K562 (cell line): Measurements from ENCODE around the gene MIB2. TPM values are rescaled to one million over a fixed set of nuclear protein-coding genes. Genes with fewer than 3 reads are reported as not detected.

ENCODE experiments used
- BCL6 ChIP-seq: fragments of 250-450 bp; sonication (Bioruptor Pico); IDR thresholded peaks from 2 replicates; pipeline ENCODE4 v1.4.0; 2020
- TEAD2 ChIP-seq: fragments of 450-650 bp; IDR thresholded peaks from 2 replicates; pipeline ENCODE4 v1.6.1; 2016; ENCODE audit warnings: missing genetic modification characterization, control low read depth, missing compliant biosample characterization
- TEAD4 ChIP-seq, 2 experiments: sonication (generic) in 1 of 2; formaldehyde crosslinking in 1 of 2; IDR thresholded peaks; 2 replicates each; pipeline versions ENCODE4 v1.6.1 to v1.8.0; 2012 to 2022; ENCODE audit warnings: borderline replicate concordance in 1 of 2, inconsistent platforms in 1 of 2, low read length in 1 of 2, mild to moderate bottlenecking in 1 of 2, missing genetic modification reagents in 1 of 2
- polyA plus RNA-seq, 8 experiments: library from polyadenylated mRNA; depleted of rRNA in 4 of 8; stranded (reverse) in 5 of 8; unstranded in 3 of 8; fragments of >200 nt; fragmentation: Nextera tagmentation in 2 of 8; fragmentation: Illumina TruSeq in 1 of 8; extraction: Ambion mirVana in 2 of 8; extraction: Trizol in 1 of 8; gene quantifications; 2 replicates each; pipeline versions ENCODE4 v1.2.1 to v1.2.3, GENCODE V29; 2011 to 2014; ENCODE audit warnings: inconsistent platforms in 1 of 8, missing spikeins in 1 of 8
- total RNA-seq, 7 experiments: library from RNA; depleted of rRNA in 6 of 7; stranded (reverse); fragments of >200 nt in 6 of 7; fragmentation: Illumina TruSeq in 2 of 7; extraction: Trizol in 2 of 7; gene quantifications; 2 replicates each; pipeline versions ENCODE4 v1.2.1 to v1.2.3, GENCODE V29; 2011 to 2021; ENCODE audit warnings: low replicate concordance in 1 of 7
- TF ChIP-seq, protein P1 (sequence below): fragments of 450-650 bp; IDR thresholded peaks from 2 replicates; pipeline ENCODE4 v1.6.1; 2016; ENCODE audit warnings: low read depth
- TF ChIP-seq, protein P2 (sequence below): sonication (generic); formaldehyde crosslinking; IDR thresholded peaks from 2 replicates; pipeline ENCODE4 v1.8.0; 2023; ENCODE audit warnings: missing genetic modification reagents, mild to moderate bottlenecking, borderline replicate concordance
- TF ChIP-seq, protein P3 (sequence below), 2 experiments: IDR thresholded peaks; 2 replicates each; pipeline ENCODE4 v1.6.1; 2011; ENCODE audit warnings: borderline replicate concordance in 1 of 2, control low read depth in 1 of 2, low read depth in 1 of 2, low read length in 1 of 2, mild to moderate bottlenecking in 1 of 2, mixed read lengths in 1 of 2, moderate library complexity in 1 of 2; ENCODE audit not compliant: insufficient read depth in 1 of 2, insufficient read length in 1 of 2, poor library complexity in 1 of 2, severe bottlenecking in 1 of 2; ENCODE audit errors: extremely low read depth in 1 of 2
- TF ChIP-seq, protein P4 (sequence below): fragments of 250-450 bp; sonication (Bioruptor Pico); IDR thresholded peaks from 2 replicates; pipeline ENCODE4 v1.5.0; 2022; ENCODE audit warnings: mild to moderate bottlenecking

Gene MIB2
- total and polyA plus RNA-seq, 9 of the 15 experiments (the other 6 are each of a cell fraction or from before 2014, with no cell fraction given) = 0.04 to 17.0 (median 4.9) TPM; not detected in 1

DNA sequence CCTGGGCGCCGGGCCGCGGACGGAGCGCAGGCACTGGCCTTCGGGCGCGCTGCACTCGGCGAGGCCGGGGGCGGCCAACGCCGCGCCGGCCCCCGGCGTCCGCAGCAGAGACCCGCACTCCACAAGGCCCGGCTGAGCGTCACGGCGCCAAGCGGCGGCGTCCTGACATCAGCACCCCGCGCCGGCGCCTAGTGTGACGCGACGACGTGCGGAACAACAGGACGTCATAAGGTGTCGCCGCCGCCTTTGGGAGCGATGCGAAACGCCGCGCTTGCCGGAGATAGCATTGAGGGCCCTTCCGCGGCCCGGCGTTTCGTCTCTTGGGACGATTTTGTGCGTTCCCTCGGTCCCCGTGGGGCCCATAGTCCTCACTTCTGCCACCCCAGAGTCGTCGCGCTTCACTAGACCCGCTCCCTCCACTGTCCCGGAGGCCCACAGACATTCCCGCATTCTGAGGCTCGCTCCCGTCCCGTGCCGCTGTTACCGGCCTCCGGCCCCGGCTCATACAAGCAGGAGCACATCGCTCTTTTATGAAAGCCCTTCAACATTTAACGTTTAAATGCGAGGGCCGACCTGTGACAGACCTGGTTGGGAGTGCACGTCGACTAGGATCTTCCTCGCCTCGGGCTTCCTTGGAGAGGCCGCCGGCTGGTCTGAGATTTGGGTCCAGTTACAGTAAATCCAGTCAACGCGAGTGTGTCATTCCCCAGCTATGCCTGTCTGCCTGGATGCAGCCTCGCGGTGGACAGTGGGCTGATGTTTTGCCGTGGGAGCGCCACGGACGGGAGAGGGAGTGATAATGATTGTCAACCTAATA is 40.4 kb upstream of the MIB2 start, which contains the start of gene SSU72 (continued):
- TF ChIP-seq, protein P1, sequence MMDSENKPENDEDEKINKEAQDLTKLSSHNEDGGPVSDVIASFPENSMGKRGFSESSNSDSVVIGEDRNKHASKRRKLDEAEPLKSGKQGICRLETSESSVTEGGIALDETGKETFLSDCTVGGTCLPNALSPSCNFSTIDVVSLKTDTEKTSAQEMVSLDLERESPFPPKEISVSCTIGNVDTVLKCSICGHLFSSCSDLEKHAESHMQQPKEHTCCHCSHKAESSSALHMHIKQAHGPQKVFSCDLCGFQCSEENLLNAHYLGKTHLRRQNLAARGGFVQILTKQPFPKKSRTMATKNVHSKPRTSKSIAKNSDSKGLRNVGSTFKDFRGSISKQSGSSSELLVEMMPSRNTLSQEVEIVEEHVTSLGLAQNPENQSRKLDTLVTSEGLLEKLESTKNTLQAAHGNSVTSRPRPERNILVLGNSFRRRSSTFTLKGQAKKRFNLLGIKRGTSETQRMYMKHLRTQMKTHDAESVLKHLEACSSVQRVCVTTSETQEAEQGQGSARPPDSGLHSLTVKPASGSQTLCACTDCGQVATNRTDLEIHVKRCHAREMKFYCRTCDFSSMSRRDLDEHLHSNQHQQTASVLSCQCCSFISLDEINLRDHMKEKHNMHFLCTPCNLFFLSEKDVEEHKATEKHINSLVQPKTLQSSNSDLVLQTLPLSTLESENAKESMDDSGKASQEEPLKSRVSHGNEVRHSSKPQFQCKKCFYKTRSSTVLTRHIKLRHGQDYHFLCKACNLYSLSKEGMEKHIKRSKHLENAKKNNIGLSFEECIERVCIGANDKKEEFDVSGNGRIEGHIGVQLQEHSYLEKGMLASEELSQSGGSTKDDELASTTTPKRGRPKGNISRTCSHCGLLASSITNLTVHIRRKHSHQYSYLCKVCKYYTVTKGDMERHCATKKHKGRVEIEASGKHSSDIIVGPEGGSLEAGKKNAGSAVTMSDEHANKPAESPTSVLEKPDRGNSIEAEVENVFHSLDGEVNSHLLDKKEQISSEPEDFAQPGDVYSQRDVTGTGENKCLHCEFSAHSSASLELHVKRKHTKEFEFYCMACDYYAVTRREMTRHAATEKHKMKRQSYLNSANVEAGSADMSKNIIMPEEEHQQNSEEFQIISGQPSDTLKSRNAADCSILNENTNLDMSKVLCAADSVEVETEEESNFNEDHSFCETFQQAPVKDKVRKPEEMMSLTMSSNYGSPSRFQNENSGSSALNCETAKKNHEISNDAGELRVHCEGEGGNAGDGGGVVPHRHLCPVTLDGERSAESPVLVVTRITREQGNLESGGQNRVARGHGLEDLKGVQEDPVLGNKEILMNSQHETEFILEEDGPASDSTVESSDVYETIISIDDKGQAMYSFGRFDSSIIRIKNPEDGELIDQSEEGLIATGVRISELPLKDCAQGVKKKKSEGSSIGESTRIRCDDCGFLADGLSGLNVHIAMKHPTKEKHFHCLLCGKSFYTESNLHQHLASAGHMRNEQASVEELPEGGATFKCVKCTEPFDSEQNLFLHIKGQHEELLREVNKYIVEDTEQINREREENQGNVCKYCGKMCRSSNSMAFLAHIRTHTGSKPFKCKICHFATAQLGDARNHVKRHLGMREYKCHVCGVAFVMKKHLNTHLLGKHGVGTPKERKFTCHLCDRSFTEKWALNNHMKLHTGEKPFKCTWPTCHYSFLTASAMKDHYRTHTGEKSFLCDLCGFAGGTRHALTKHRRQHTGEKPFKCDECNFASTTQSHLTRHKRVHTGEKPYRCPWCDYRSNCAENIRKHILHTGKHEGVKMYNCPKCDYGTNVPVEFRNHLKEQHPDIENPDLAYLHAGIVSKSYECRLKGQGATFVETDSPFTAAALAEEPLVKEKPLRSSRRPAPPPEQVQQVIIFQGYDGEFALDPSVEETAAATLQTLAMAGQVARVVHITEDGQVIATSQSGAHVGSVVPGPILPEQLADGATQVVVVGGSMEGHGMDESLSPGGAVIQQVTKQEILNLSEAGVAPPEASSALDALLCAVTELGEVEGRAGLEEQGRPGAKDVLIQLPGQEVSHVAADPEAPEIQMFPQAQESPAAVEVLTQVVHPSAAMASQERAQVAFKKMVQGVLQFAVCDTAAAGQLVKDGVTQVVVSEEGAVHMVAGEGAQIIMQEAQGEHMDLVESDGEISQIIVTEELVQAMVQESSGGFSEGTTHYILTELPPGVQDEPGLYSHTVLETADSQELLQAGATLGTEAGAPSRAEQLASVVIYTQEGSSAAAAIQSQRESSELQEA = no peak
- TF ChIP-seq, protein P2, sequence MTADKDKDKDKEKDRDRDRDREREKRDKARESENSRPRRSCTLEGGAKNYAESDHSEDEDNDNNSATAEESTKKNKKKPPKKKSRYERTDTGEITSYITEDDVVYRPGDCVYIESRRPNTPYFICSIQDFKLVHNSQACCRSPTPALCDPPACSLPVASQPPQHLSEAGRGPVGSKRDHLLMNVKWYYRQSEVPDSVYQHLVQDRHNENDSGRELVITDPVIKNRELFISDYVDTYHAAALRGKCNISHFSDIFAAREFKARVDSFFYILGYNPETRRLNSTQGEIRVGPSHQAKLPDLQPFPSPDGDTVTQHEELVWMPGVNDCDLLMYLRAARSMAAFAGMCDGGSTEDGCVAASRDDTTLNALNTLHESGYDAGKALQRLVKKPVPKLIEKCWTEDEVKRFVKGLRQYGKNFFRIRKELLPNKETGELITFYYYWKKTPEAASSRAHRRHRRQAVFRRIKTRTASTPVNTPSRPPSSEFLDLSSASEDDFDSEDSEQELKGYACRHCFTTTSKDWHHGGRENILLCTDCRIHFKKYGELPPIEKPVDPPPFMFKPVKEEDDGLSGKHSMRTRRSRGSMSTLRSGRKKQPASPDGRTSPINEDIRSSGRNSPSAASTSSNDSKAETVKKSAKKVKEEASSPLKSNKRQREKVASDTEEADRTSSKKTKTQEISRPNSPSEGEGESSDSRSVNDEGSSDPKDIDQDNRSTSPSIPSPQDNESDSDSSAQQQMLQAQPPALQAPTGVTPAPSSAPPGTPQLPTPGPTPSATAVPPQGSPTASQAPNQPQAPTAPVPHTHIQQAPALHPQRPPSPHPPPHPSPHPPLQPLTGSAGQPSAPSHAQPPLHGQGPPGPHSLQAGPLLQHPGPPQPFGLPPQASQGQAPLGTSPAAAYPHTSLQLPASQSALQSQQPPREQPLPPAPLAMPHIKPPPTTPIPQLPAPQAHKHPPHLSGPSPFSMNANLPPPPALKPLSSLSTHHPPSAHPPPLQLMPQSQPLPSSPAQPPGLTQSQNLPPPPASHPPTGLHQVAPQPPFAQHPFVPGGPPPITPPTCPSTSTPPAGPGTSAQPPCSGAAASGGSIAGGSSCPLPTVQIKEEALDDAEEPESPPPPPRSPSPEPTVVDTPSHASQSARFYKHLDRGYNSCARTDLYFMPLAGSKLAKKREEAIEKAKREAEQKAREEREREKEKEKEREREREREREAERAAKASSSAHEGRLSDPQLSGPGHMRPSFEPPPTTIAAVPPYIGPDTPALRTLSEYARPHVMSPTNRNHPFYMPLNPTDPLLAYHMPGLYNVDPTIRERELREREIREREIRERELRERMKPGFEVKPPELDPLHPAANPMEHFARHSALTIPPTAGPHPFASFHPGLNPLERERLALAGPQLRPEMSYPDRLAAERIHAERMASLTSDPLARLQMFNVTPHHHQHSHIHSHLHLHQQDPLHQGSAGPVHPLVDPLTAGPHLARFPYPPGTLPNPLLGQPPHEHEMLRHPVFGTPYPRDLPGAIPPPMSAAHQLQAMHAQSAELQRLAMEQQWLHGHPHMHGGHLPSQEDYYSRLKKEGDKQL (CRISPR knock-in tag) = no peak
- TF ChIP-seq TEAD2 = no peak
- peak; percentile 34 for TF ChIP-seq TEAD4 (IDR thresholded peaks at IDR 0.05; ENCODE audit: low read length)
- TF ChIP-seq TEAD4 (CRISPR knock-in tag; IDR thresholded peaks at IDR 0.05; ENCODE audit: borderline replicate concordance) = peak; percentile 52; the same call in 1 of the 2 replicates
- TF ChIP-seq, protein P3, sequence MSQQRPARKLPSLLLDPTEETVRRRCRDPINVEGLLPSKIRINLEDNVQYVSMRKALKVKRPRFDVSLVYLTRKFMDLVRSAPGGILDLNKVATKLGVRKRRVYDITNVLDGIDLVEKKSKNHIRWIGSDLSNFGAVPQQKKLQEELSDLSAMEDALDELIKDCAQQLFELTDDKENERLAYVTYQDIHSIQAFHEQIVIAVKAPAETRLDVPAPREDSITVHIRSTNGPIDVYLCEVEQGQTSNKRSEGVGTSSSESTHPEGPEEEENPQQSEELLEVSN (IDR thresholded peaks at IDR 0.05; ENCODE audit: borderline replicate concordance in 1 of 2, extremely low read depth in 1 of 2, insufficient read depth in 1 of 2, insufficient read length in 1 of 2, low read depth in 1 of 2, low read length in 1 of 2, poor library complexity in 1 of 2, severe bottlenecking in 1 of 2) = peak in 1 of 2 experiments; percentile 40
- no peak for TF ChIP-seq BCL6
- TF ChIP-seq, protein P4, sequence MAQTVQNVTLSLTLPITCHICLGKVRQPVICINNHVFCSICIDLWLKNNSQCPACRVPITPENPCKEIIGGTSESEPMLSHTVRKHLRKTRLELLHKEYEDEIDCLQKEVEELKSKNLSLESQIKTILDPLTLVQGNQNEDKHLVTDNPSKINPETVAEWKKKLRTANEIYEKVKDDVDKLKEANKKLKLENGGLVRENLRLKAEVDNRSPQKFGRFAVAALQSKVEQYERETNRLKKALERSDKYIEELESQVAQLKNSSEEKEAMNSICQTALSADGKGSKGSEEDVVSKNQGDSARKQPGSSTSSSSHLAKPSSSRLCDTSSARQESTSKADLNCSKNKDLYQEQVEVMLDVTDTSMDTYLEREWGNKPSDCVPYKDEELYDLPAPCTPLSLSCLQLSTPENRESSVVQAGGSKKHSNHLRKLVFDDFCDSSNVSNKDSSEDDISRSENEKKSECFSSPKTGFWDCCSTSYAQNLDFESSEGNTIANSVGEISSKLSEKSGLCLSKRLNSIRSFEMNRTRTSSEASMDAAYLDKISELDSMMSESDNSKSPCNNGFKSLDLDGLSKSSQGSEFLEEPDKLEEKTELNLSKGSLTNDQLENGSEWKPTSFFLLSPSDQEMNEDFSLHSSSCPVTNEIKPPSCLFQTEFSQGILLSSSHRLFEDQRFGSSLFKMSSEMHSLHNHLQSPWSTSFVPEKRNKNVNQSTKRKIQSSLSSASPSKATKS (CRISPR knock-in tag) = no peak
